Peyer's patch (tissue), 4 donors: ENCODE data around the gene SHB.

Experiments
- CTCF ChIP-seq, 6 experiments: fragments of 450-650 bp in 4 of 6; fragments of 200-600 bp in 2 of 6; sonication (generic) in 1 of 6; IDR thresholded peaks; one replicate each; pipeline ENCODE4 v1.5.1; 2017 to 2019; ENCODE audit warnings: antibody characterized with exemption in 6 of 6, mild to moderate bottlenecking in 3 of 6, moderate library complexity in 1 of 6
- POLR2A ChIP-seq, 2 donors: fragments of 450-650 bp; IDR thresholded peaks; one replicate each; pipeline ENCODE4 v1.5.1; 2017; ENCODE audit warnings: antibody characterized with exemption in 2 of 2, mild to moderate bottlenecking in 2 of 2, moderate library complexity in 2 of 2

GRCh38 chr9:37984672-37985611 lies 84.1 kb downstream of the SHB start:
- TF ChIP-seq POLR2A (IDR thresholded peaks at IDR 0.05) (no peak), CTCF (IDR thresholded peaks at IDR 0.05) (no peak)
